Lung (tissue), 12 donors: Measurements from ENCODE around the gene AASDH. TPM values are rescaled to one million over a fixed set of nuclear protein-coding genes. Genes with fewer than 3 reads are reported as not detected.

Experiments used
- ATAC-seq: fragments of 200-7000 bp; cut with Tn5 transposase; one replicate; pipeline ENCODE4 v1.9.1; 2020; ENCODE audit warnings: moderate number of reproducible peaks; ENCODE audit not compliant: insufficient read depth, low FRiP score
- DNase-seq, 3 donors: peaks; one replicate each; pipeline ENCODE4 v3.0.0-alpha.2; 2013 to 2017
- H3K27ac ChIP-seq, 2 donors: one replicate each; pipeline ENCODE4 v1.5.1; 2013; ENCODE audit warnings: mild to moderate bottlenecking in 2 of 2, moderate library complexity in 2 of 2, control low read depth in 1 of 2, inconsistent platforms in 1 of 2, low read depth in 1 of 2, low read length in 1 of 2
- H3K27me3 ChIP-seq, 3 donors: one replicate each; pipeline ENCODE4 v1.5.1; 2013; ENCODE audit warnings: low read length in 2 of 3; ENCODE audit not compliant: control insufficient read depth in 3 of 3, insufficient read depth in 3 of 3
- H3K36me3 ChIP-seq, 4 donors: one replicate each; pipeline ENCODE4 v1.5.1; 2013; ENCODE audit warnings: low read length in 4 of 4, mild to moderate bottlenecking in 1 of 4, moderate library complexity in 1 of 4; ENCODE audit not compliant: control insufficient read depth in 4 of 4, insufficient read depth in 4 of 4
- H3K4me1 ChIP-seq, 5 donors: one replicate each; pipeline ENCODE4 v1.5.1; 2013; ENCODE audit warnings: low read length in 5 of 5, mild to moderate bottlenecking in 2 of 5, moderate library complexity in 1 of 5; ENCODE audit not compliant: control insufficient read depth in 5 of 5, insufficient read depth in 5 of 5
- H3K4me3 ChIP-seq: one replicate; pipeline ENCODE4 v1.5.1; 2013; ENCODE audit warnings: mild to moderate bottlenecking, control low read depth, moderate library complexity
- H3K9ac ChIP-seq, 2 donors: one replicate each; pipeline ENCODE4 v1.5.1; 2013; ENCODE audit warnings: low read length in 2 of 2, control low read depth in 1 of 2; ENCODE audit not compliant: insufficient read depth in 1 of 2
- H3K9me3 ChIP-seq, 4 donors: one replicate each; pipeline ENCODE4 v1.5.1; 2013; ENCODE audit warnings: low read length in 3 of 4, mild to moderate bottlenecking in 1 of 4, moderate library complexity in 1 of 4; ENCODE audit not compliant: control insufficient read depth in 4 of 4, insufficient read depth in 3 of 4
- WGBS, 2 donors: extraction: QIAGEN DNeasy Blood & Tissue Kit; methylation state at CpG; one replicate each; pipeline ENCODE4 v1.1.7; 2013; 5-methylcytosine and 5-hydroxymethylcytosine counted together
- polyA plus RNA-seq, 2 donors: library from polyadenylated mRNA; stranded (reverse); fragments of 200-250 nt; gene quantifications; one replicate each; pipeline ENCODE4 v1.2.1, GENCODE V29; 2013
- total RNA-seq, 2 donors: library from RNA; depleted of rRNA in 1 of 2; stranded (reverse); fragments of >200 nt in 1 of 2; gene quantifications; one replicate each; pipeline ENCODE4 v1.2.1, GENCODE V29; 2014 to 2021
- TF ChIP-seq, protein P1 (sequence below): IDR thresholded peaks from 2 replicates; pipeline ENCODE4 v1.5.1; 2012; ENCODE audit warnings: mild to moderate bottlenecking; ENCODE audit errors: control extremely low read depth, extremely low read depth
- donor health status: control.
- donor health status: control.
- donor health status: Bipolar disorder and iron deficiency.
- donor health status: healthy.
- donor health status: DM: yes; HTN: yes; CAD: no.

AASDH gene
- total and polyA plus RNA-seq, 4 donors: 2.4 to 23.4 (median 7.2) TPM

- Histone ChIP-seq H3K9me3 (no peaks in the 10 kb centered on the region), H3K4me3 (no peak overlapping the region), H3K36me3 (no peaks in the 10 kb centered on the region), H3K27me3 (no peaks in the 10 kb centered on the region), H3K4me1 (no peaks in the 10 kb centered on the region), H3K27ac (no peak overlapping the region), H3K9ac (no peak overlapping the region)
- no peak for ATAC-seq
- no peak for DNase-seq
- WGBS, 2 donors: 92 to 95% methylated on average over 6 of the region's 6 CpGs
- TF ChIP-seq, protein P1, sequence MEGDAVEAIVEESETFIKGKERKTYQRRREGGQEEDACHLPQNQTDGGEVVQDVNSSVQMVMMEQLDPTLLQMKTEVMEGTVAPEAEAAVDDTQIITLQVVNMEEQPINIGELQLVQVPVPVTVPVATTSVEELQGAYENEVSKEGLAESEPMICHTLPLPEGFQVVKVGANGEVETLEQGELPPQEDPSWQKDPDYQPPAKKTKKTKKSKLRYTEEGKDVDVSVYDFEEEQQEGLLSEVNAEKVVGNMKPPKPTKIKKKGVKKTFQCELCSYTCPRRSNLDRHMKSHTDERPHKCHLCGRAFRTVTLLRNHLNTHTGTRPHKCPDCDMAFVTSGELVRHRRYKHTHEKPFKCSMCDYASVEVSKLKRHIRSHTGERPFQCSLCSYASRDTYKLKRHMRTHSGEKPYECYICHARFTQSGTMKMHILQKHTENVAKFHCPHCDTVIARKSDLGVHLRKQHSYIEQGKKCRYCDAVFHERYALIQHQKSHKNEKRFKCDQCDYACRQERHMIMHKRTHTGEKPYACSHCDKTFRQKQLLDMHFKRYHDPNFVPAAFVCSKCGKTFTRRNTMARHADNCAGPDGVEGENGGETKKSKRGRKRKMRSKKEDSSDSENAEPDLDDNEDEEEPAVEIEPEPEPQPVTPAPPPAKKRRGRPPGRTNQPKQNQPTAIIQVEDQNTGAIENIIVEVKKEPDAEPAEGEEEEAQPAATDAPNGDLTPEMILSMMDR: no peak
Observed at GRCh38 chr4:56426273-56426672, 39.0 kb upstream of the AASDH start.

GRCh38 chr4:56425518-56425917 lies 38.2 kb upstream of the AASDH start:
- H3K9me3 ChIP-seq: no peaks in the 10 kb centered on the region
- no peak overlapping the region for H3K27ac ChIP-seq
- H3K36me3 ChIP-seq: no peaks in the 10 kb centered on the region
- no peaks in the 10 kb centered on the region for H3K27me3 ChIP-seq
- H3K9ac ChIP-seq: no peak overlapping the region
- TF ChIP-seq, protein P1: no peak
- no peak overlapping the region for H3K4me3 ChIP-seq
- WGBS, 2 donors: 96% methylated on average over 3 of the region's 3 CpGs
- H3K4me1 ChIP-seq: no peaks in the 10 kb centered on the region
- DNase-seq (no peak), ATAC-seq (no peak)

DNA sequence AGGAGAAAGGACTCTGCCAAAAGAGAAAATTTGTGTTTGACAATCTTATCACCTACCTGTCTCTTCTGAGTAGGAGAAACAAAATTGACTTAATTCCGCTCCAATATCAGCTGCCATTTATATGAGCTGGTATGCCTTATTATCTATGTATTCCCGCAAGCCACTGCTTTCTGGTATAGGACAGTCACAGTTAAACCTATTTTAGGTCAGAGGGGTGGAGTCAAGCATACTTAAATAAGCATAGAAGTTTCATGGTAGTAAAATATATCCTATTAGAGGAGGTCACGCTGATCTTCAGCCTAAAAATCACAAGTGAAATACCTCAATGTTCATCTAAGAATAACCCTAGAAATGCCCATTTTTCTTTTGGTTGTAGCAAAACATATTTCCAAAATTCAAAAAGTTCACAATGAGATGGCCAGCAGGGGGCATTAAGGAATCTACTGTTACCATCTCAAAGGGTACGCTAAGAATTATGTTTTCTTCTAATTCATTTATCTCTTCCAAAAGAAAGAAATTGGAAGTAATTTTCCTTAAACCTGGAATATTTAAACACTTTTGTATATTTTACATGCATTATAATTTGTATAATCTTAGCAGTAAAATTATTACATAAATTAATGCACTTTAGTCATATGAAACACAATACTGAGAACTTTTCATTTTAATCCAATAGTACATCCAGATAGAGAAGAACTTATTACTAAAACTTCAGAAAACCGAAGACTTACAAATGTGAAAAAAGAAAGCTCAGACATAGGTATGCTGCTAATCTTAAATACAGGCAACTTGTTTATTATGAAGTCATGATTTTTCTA lies 37.6 kb upstream of the AASDH start:
- WGBS, 2 donors: 64 to 68% methylated on average over 5 of the region's 5 CpGs
- Histone ChIP-seq H3K4me3 (no peak overlapping the region), H3K9me3 (no peaks in the 10 kb centered on the region), H3K9ac (no peak overlapping the region), H3K36me3 (no peaks in the 10 kb centered on the region), H3K27ac (no peak overlapping the region), H3K4me1 (no peaks in the 10 kb centered on the region), H3K27me3 (no peaks in the 10 kb centered on the region)
- TF ChIP-seq, protein P1: peak; percentile 48
- DNase-seq (peak in 2 of 3 donors; percentile 63 to 66), ATAC-seq (no peak)

GRCh38 chr4:56424176-56424575 lies 36.9 kb upstream of the AASDH start:
- no peak for DNase-seq
- WGBS, 2 donors: 93 to 94% methylated on average over 5 of the region's 5 CpGs

More at GRCh38 chr4:56424176-56424575, 36.9 kb upstream of the AASDH start:
- H3K27ac ChIP-seq: no peak overlapping the region
- H3K9me3 ChIP-seq: no peaks in the 10 kb centered on the region
- H3K36me3 ChIP-seq: no peaks in the 10 kb centered on the region
- H3K9ac ChIP-seq: no peak overlapping the region
- no peak for ATAC-seq
- H3K4me3 ChIP-seq: no peak overlapping the region
- TF ChIP-seq, protein P1: no peak
- H3K4me1 ChIP-seq: no peaks in the 10 kb centered on the region
- H3K27me3 ChIP-seq: no peaks in the 10 kb centered on the region
